K562 (cell line): ENCODE data around the gene UQCR11.

Experiments
- BRD4 ChIP-seq: fragments of 200-600 bp; sonication (generic); IDR thresholded peaks from 2 replicates; pipeline ENCODE4 v1.6.1; 2017; ENCODE audit warnings: inconsistent platforms
- RCOR1 ChIP-seq, 2 experiments: IDR thresholded peaks; 2 replicates each; pipeline ENCODE4 v1.6.1; 2012; ENCODE audit warnings: low read depth in 2 of 2, low read length in 2 of 2, borderline replicate concordance in 1 of 2, improper control_type of control experiment in 1 of 2
- SLC30A9 ChIP-seq: fragments of 250-450 bp; sonication (Bioruptor Pico); IDR thresholded peaks from 2 replicates; pipeline ENCODE4 v1.8.0; 2022; ENCODE audit warnings: mild to moderate bottlenecking, moderate library complexity
- TAF1 ChIP-seq: IDR thresholded peaks from 2 replicates; pipeline ENCODE4 v1.6.1; 2011; ENCODE audit warnings: mild to moderate bottlenecking, low read length, moderate library complexity; ENCODE audit not compliant: insufficient read depth, control insufficient read depth, severe bottlenecking; ENCODE audit errors: extremely low read depth
- USF2 ChIP-seq: sonication (generic); formaldehyde crosslinking; IDR thresholded peaks from 2 replicates; pipeline ENCODE4 v1.5.0; 2020; ENCODE audit warnings: missing genetic modification reagents
- XRCC5 ChIP-seq: fragments of 200-400 bp; formaldehyde crosslinking; IDR thresholded peaks from 2 replicates; pipeline ENCODE4 v1.6.1; 2017; ENCODE audit warnings: low read depth, mild to moderate bottlenecking, low read length
- ZBTB43 ChIP-seq: sonication (generic); formaldehyde crosslinking; IDR thresholded peaks from 2 replicates; pipeline ENCODE4 v1.8.0; 2023; ENCODE audit warnings: mild to moderate bottlenecking, missing genetic modification reagents
- ZNF140 ChIP-seq: fragments of 250-450 bp; sonication (Bioruptor Pico); IDR thresholded peaks from 2 replicates; pipeline ENCODE4 v1.8.0; 2021; ENCODE audit warnings: moderate library complexity, mild to moderate bottlenecking, inconsistent platforms
- TF ChIP-seq, protein P1 (sequence below), 3 experiments: IDR thresholded peaks in 2 of 3; conservative IDR thresholded peaks in 1 of 3; 2 replicates each; pipeline ENCODE4 v1.5.1; 2011 to 2012; ENCODE audit warnings: low read length in 3 of 3, mild to moderate bottlenecking in 3 of 3, control low read depth in 2 of 3, improper control_type of control experiment in 1 of 3, inconsistent platforms in 1 of 3, low read depth in 1 of 3, mixed read lengths in 1 of 3, moderate library complexity in 1 of 3; ENCODE audit not compliant: insufficient read depth in 2 of 3

DNA sequence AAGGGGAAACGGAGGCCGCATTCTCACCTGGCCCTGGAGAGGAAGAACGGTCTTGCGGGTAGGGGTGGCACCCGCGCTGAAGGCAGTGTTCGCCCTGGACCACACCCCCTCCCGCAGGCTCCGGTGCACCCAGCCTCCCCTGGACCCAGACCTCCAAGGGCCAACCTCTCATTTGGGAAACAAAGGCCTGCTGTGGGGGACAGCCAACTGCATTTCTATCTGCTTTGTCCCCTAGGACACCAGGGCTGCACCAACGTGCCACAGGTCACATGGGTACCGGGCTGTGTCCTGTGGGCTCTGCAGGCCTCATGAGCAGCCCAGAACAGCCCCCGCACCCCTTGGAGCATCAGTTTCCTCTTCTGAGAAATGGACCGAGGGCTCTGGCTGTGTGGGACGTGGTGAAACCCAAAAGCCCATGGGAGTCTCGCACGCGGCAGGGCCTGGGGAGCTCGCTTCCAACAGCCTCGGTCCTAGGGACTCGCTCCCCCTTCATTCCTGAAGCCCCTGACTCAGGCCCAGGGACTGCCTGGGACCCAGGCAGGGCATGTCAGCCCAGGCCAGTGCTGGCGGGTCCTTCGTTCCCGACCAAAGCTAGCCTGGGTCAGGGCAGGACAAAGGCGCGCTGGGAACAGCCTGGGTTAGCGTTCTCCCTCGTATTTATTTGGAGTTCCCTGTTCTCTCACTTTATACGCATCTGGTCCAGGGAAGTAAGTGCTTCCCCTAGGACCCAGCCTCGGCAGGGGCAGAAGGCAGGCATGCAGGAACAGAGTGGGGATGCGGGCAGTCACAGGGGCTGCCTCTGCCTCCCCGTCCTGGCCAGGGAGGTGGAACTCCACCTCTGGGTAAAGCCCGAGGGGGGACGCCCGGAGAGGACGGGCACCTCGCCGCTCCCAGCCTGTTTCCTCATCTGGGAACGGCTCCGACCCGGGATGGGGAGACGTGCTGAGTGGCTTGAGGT lies 42.5 kb upstream of the UQCR11 start:
- TF ChIP-seq RCOR1 (IDR thresholded peaks at IDR 0.05; ENCODE audit: borderline replicate concordance in 1 of 2, low read depth in 2 of 2, low read length in 2 of 2) (no peak), XRCC5 (no peak), ZNF140 (CRISPR knock-in tag) (no peak), ZBTB43 (no peak), SLC30A9 (no peak), TAF1 (no peak), BRD4 (no peak), USF2 (CRISPR knock-in tag) (no peak)
- TF ChIP-seq, protein P1, sequence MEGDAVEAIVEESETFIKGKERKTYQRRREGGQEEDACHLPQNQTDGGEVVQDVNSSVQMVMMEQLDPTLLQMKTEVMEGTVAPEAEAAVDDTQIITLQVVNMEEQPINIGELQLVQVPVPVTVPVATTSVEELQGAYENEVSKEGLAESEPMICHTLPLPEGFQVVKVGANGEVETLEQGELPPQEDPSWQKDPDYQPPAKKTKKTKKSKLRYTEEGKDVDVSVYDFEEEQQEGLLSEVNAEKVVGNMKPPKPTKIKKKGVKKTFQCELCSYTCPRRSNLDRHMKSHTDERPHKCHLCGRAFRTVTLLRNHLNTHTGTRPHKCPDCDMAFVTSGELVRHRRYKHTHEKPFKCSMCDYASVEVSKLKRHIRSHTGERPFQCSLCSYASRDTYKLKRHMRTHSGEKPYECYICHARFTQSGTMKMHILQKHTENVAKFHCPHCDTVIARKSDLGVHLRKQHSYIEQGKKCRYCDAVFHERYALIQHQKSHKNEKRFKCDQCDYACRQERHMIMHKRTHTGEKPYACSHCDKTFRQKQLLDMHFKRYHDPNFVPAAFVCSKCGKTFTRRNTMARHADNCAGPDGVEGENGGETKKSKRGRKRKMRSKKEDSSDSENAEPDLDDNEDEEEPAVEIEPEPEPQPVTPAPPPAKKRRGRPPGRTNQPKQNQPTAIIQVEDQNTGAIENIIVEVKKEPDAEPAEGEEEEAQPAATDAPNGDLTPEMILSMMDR (IDR thresholded peaks at IDR 0.05 in 2 of 3, conservative IDR thresholded peaks at IDR 0.05 in 1 of 3; ENCODE audit: insufficient read depth in 2 of 3, low read depth in 1 of 3, low read length in 3 of 3): no peak
